Liver (tissue), 9 donors: Measurements from ENCODE around the gene POLR2C. TPM values are rescaled to one million over a fixed set of nuclear protein-coding genes. Genes with fewer than 3 reads are reported as not detected.

Source experiments
- DNase-seq: peaks from one replicate; pipeline ENCODE4 v3.0.0-alpha.2; 2017; ENCODE audit warnings: low spot score
- H3K27ac ChIP-seq, 2 donors: one replicate each; pipeline ENCODE4 v1.7.0; 2013; ENCODE audit warnings: inconsistent platforms in 2 of 2, low read length in 2 of 2, control low read depth in 1 of 2, low read depth in 1 of 2, mild to moderate bottlenecking in 1 of 2
- H3K27me3 ChIP-seq, 4 donors: one replicate each; pipeline versions ENCODE4 v1.6.1 to v1.7.0; 2013; ENCODE audit warnings: low read length in 3 of 4, inconsistent platforms in 1 of 4, mild to moderate bottlenecking in 1 of 4, moderate library complexity in 1 of 4; ENCODE audit not compliant: control insufficient read depth in 4 of 4, insufficient read depth in 4 of 4
- H3K36me3 ChIP-seq, 4 donors: one replicate each; pipeline versions ENCODE4 v1.6.1 to v1.7.0; 2013; ENCODE audit warnings: low read length in 3 of 4, mild to moderate bottlenecking in 3 of 4, low read depth in 1 of 4, moderate library complexity in 1 of 4; ENCODE audit not compliant: control insufficient read depth in 4 of 4, insufficient read depth in 3 of 4
- H3K4me1 ChIP-seq, 4 donors: one replicate each; pipeline versions ENCODE4 v1.6.1 to v1.7.0; 2013; ENCODE audit warnings: low read length in 3 of 4, mild to moderate bottlenecking in 3 of 4, moderate library complexity in 1 of 4; ENCODE audit not compliant: control insufficient read depth in 4 of 4, insufficient read depth in 4 of 4
- H3K4me3 ChIP-seq, 3 donors: one replicate each; pipeline versions ENCODE4 v1.6.1 to v1.7.0; 2013; ENCODE audit warnings: low read length in 3 of 3, control low read depth in 1 of 3, low read depth in 1 of 3, mild to moderate bottlenecking in 1 of 3
- H3K9ac ChIP-seq, 2 donors: one replicate each; pipeline ENCODE4 v1.7.0; 2013; ENCODE audit warnings: low read length in 2 of 2, mild to moderate bottlenecking in 2 of 2, moderate library complexity in 2 of 2, control low read depth in 1 of 2, low read depth in 1 of 2
- H3K9me3 ChIP-seq, 4 donors: one replicate each; pipeline versions ENCODE4 v1.6.1 to v1.7.0; 2013; ENCODE audit warnings: low read length in 3 of 4; ENCODE audit not compliant: control insufficient read depth in 4 of 4
- EGR1 ChIP-seq, 2 donors: IDR thresholded peaks; 2 replicates each; pipeline ENCODE4 v1.6.1; 2016 to 2018; ENCODE audit warnings: antibody characterized with exemption in 2 of 2, low read depth in 2 of 2
- FOXA1 ChIP-seq: IDR thresholded peaks from 2 replicates; pipeline ENCODE4 v1.6.1; 2016; ENCODE audit warnings: antibody characterized with exemption
- FOXA2 ChIP-seq: IDR thresholded peaks from 2 replicates; pipeline ENCODE4 v1.6.1; 2016; ENCODE audit warnings: antibody characterized with exemption
- GABPA ChIP-seq, 2 donors: IDR thresholded peaks in 1 of 2; conservative IDR thresholded peaks in 1 of 2; 2 replicates each; pipeline ENCODE4 v1.6.1; 2016; ENCODE audit warnings: antibody characterized with exemption in 2 of 2, mild to moderate bottlenecking in 1 of 2, moderate library complexity in 1 of 2
- HNF4A ChIP-seq, 2 donors: conservative IDR thresholded peaks; 2 replicates each; pipeline ENCODE4 v1.6.1; 2016; ENCODE audit warnings: antibody characterized with exemption in 2 of 2, mild to moderate bottlenecking in 2 of 2
- HNF4G ChIP-seq: IDR thresholded peaks from 2 replicates; pipeline ENCODE4 v1.6.1; 2016; ENCODE audit warnings: antibody characterized with exemption
- JUND ChIP-seq, 2 donors: IDR thresholded peaks; 2 replicates each; pipeline ENCODE4 v1.6.1; 2016; ENCODE audit warnings: antibody characterized with exemption in 2 of 2
- NR2F2 ChIP-seq: IDR thresholded peaks from 2 replicates; pipeline ENCODE4 v1.6.1; 2016; ENCODE audit warnings: antibody characterized with exemption
- RAD21 ChIP-seq, 2 donors: IDR thresholded peaks; 2 replicates each; pipeline ENCODE4 v1.6.1; 2016; ENCODE audit warnings: antibody characterized with exemption in 2 of 2, mild to moderate bottlenecking in 2 of 2
- RXRA ChIP-seq, 2 donors: IDR thresholded peaks; 2 replicates each; pipeline ENCODE4 v1.6.1; 2017 to 2018; ENCODE audit warnings: antibody characterized with exemption in 2 of 2, mild to moderate bottlenecking in 1 of 2
- SP1 ChIP-seq: IDR thresholded peaks from 2 replicates; pipeline ENCODE4 v1.6.1; 2018; ENCODE audit warnings: antibody characterized with exemption, mild to moderate bottlenecking
- TAF1 ChIP-seq: conservative IDR thresholded peaks from 2 replicates; pipeline ENCODE4 v1.6.1; 2016; ENCODE audit warnings: antibody characterized with exemption, mild to moderate bottlenecking
- YY1 ChIP-seq: IDR thresholded peaks from 2 replicates; pipeline ENCODE4 v1.6.1; 2016; ENCODE audit warnings: antibody characterized with exemption, mild to moderate bottlenecking
- WGBS: extraction: QIAGEN DNeasy Blood & Tissue Kit; methylation state at CpG from one replicate; pipeline ENCODE4 v1.1.7; 2013; 5-methylcytosine and 5-hydroxymethylcytosine counted together
- polyA plus RNA-seq, 2 donors: library from polyadenylated mRNA; stranded (reverse) in 1 of 2; unstranded in 1 of 2; fragments of 200-250 nt in 1 of 2; fragments of >200 nt in 1 of 2; fragmentation: Nextera tagmentation in 1 of 2; extraction: Ambion mirVana in 1 of 2; gene quantifications; one replicate each; pipeline versions ENCODE4 v1.2.1 to v1.2.3, GENCODE V29; 2013 to 2015
- total RNA-seq, 2 donors: library from RNA; depleted of rRNA; stranded (reverse); fragments of >200 nt; gene quantifications; one replicate each; pipeline ENCODE4 v1.2.3, GENCODE V29; 2014
- TF ChIP-seq, protein P1 (sequence below): fragments of 150-350 bp; IDR thresholded peaks from 2 replicates; pipeline ENCODE4 v1.5.1; 2017; ENCODE audit warnings: improper control_type of control experiment, low read depth, low read length; ENCODE audit not compliant: missing input control
- TF ChIP-seq, protein P2 (sequence below): IDR thresholded peaks from 2 replicates; pipeline ENCODE4 v1.6.1; 2016; ENCODE audit warnings: antibody characterized with exemption
- TF ChIP-seq, protein P3 (sequence below): IDR thresholded peaks from 2 replicates; pipeline ENCODE4 v1.6.1; 2016; ENCODE audit warnings: antibody characterized with exemption, mild to moderate bottlenecking
- TF ChIP-seq, protein P4 (sequence below): IDR thresholded peaks from 2 replicates; pipeline ENCODE4 v1.6.1; 2016; ENCODE audit warnings: antibody characterized with exemption
- donor health status: healthy.
- donor health status: healthy.
- donor health status: healthy.
- donor health status: healthy.
- donor health status: healthy.

The POLR2C gene
- total and polyA plus RNA-seq, 4 donors, result 25.4 to 68.0 (median 51.3) TPM

DNA sequence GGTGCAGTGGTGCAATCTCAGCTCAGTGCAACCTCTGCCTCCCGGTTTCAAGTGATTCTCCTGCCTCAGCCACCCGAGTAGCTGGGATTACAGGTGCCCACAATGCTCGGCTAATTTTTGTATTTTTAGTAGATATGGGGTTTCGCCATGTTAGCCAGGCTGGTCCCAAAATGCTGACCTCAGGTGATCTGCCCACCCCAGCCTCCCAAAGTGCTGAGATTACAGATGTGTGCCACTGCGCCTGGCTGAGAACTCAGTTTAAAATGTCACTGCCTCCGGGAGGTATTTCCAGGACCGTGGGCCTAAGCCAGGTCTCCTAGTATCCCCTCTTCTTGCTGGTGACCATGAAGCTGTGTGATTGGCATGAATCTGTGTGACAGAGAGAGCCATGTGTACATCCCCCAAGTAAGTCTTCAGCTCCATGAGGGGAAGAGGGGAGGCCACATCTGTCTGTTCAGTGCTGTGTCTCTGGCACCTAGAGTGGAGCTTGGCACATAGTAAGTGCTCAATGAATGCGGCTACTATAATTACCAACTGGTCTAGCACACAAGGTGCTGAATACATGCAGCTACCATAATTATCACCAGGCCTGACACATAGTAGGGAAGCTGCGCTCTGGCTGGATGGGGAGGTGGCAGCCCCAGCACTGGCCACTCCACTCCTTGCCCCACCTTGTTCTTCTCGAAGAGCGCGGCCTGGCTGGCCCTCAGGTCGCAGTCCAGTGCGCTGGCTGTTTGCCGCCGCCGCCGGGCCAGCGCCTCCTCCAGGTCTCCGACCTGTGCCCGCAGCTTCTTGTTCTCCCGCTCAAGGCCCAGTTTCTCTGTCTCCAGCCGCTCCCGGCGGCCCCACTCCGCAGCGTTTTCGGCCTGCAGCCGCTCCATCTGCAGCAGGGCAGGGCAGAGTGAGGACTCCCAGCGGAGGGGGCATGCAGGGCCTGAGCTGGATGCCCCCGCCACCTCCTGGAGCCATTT is 55.2 kb downstream of the POLR2C start:
- Histone ChIP-seq H3K4me3 (no peak overlapping the region), H3K36me3 (peaks cover 0 to 2% (median 0%) of the 10 kb centered on the region in 4 donors), H3K4me1 (peaks cover 0 to 5% (median 2%) of the 10 kb centered on the region in 4 donors), H3K9me3 (no peaks in the 10 kb centered on the region), H3K9ac (no peak overlapping the region), H3K27me3 (no peaks in the 10 kb centered on the region), H3K27ac (no peak overlapping the region)
- TF ChIP-seq, protein P1, sequence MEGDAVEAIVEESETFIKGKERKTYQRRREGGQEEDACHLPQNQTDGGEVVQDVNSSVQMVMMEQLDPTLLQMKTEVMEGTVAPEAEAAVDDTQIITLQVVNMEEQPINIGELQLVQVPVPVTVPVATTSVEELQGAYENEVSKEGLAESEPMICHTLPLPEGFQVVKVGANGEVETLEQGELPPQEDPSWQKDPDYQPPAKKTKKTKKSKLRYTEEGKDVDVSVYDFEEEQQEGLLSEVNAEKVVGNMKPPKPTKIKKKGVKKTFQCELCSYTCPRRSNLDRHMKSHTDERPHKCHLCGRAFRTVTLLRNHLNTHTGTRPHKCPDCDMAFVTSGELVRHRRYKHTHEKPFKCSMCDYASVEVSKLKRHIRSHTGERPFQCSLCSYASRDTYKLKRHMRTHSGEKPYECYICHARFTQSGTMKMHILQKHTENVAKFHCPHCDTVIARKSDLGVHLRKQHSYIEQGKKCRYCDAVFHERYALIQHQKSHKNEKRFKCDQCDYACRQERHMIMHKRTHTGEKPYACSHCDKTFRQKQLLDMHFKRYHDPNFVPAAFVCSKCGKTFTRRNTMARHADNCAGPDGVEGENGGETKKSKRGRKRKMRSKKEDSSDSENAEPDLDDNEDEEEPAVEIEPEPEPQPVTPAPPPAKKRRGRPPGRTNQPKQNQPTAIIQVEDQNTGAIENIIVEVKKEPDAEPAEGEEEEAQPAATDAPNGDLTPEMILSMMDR, result no peak
- TF ChIP-seq NR2F2, result no peak
- TF ChIP-seq SP1, result no peak
- TF ChIP-seq HNF4G, result no peak
- TF ChIP-seq, protein P2, sequence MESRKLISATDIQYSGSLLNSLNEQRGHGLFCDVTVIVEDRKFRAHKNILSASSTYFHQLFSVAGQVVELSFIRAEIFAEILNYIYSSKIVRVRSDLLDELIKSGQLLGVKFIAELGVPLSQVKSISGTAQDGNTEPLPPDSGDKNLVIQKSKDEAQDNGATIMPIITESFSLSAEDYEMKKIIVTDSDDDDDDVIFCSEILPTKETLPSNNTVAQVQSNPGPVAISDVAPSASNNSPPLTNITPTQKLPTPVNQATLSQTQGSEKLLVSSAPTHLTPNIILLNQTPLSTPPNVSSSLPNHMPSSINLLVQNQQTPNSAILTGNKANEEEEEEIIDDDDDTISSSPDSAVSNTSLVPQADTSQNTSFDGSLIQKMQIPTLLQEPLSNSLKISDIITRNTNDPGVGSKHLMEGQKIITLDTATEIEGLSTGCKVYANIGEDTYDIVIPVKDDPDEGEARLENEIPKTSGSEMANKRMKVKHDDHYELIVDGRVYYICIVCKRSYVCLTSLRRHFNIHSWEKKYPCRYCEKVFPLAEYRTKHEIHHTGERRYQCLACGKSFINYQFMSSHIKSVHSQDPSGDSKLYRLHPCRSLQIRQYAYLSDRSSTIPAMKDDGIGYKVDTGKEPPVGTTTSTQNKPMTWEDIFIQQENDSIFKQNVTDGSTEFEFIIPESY, result no peak
- TF ChIP-seq, protein P3, sequence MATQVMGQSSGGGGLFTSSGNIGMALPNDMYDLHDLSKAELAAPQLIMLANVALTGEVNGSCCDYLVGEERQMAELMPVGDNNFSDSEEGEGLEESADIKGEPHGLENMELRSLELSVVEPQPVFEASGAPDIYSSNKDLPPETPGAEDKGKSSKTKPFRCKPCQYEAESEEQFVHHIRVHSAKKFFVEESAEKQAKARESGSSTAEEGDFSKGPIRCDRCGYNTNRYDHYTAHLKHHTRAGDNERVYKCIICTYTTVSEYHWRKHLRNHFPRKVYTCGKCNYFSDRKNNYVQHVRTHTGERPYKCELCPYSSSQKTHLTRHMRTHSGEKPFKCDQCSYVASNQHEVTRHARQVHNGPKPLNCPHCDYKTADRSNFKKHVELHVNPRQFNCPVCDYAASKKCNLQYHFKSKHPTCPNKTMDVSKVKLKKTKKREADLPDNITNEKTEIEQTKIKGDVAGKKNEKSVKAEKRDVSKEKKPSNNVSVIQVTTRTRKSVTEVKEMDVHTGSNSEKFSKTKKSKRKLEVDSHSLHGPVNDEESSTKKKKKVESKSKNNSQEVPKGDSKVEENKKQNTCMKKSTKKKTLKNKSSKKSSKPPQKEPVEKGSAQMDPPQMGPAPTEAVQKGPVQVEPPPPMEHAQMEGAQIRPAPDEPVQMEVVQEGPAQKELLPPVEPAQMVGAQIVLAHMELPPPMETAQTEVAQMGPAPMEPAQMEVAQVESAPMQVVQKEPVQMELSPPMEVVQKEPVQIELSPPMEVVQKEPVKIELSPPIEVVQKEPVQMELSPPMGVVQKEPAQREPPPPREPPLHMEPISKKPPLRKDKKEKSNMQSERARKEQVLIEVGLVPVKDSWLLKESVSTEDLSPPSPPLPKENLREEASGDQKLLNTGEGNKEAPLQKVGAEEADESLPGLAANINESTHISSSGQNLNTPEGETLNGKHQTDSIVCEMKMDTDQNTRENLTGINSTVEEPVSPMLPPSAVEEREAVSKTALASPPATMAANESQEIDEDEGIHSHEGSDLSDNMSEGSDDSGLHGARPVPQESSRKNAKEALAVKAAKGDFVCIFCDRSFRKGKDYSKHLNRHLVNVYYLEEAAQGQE, result no peak
- TF ChIP-seq EGR1 (IDR thresholded peaks at IDR 0.05; ENCODE audit: low read depth in 2 of 2), result no peak
- no peak for TF ChIP-seq HNF4A (conservative IDR thresholded peaks at IDR 0.05)
- no peak for TF ChIP-seq FOXA2
- TF ChIP-seq TAF1, result no peak
- TF ChIP-seq GABPA (IDR thresholded peaks at IDR 0.05 in 1 of 2, conservative IDR thresholded peaks at IDR 0.05 in 1 of 2), result no peak
- TF ChIP-seq, protein P4, sequence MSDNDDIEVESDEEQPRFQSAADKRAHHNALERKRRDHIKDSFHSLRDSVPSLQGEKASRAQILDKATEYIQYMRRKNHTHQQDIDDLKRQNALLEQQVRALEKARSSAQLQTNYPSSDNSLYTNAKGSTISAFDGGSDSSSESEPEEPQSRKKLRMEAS, result no peak
- TF ChIP-seq FOXA1, result no peak
- TF ChIP-seq JUND (IDR thresholded peaks at IDR 0.05), result no peak
- TF ChIP-seq RXRA (IDR thresholded peaks at IDR 0.05), result no peak
- no peak for TF ChIP-seq YY1
- no peak for TF ChIP-seq RAD21 (IDR thresholded peaks at IDR 0.05)
- WGBS, result 95% methylated on average over 31 of the region's 31 CpGs
- DNase-seq, result no peak
